ENCODE results near the gene CXorf38.

The CXorf38 gene, protein sequence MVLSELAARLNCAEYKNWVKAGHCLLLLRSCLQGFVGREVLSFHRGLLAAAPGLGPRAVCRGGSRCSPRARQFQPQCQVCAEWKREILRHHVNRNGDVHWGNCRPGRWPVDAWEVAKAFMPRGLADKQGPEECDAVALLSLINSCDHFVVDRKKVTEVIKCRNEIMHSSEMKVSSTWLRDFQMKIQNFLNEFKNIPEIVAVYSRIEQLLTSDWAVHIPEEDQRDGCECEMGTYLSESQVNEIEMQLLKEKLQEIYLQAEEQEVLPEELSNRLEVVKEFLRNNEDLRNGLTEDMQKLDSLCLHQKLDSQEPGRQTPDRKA

GRCh38 chrX:40647307-40648197 lies at the start of gene CXorf38:
Gene CXorf38 (minus strand): TSS chrX:40647561. CDS start chrX:40647520, 41 bp downstream.
- peak; percentile 85 for DNase-seq (ENCODE audit: low read depth)

GRCh38 chrX:40694802-40695201 lies 47.4 kb upstream of the CXorf38 start:
- no peak for DNase-seq (ENCODE audit: low read depth)

DNA sequence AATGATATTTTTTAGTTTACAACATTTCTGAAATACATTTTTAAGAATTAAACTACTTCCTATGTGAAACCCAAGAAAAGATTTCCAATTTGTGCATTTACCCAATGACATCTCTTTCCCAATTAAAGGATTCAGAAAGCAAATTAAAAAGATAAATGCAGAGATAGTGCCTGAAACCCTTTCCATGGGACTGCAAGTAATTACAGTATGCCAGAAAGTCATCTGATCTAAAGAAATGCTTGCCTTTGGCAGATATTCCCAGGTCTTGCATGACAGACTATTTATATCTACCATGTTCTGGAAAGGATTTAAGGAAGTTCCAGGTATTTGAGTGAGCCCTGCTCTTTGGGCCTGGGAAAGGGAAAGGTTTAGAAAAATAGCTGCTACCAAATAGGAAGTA lies 41.6 kb upstream of the CXorf38 start:
- DNase-seq (ENCODE audit: low read depth), result no peak

- no peak for DNase-seq (ENCODE audit: low read depth)
Measured at GRCh38 chrX:40687169-40687568, 39.8 kb upstream of the CXorf38 start.

DNA sequence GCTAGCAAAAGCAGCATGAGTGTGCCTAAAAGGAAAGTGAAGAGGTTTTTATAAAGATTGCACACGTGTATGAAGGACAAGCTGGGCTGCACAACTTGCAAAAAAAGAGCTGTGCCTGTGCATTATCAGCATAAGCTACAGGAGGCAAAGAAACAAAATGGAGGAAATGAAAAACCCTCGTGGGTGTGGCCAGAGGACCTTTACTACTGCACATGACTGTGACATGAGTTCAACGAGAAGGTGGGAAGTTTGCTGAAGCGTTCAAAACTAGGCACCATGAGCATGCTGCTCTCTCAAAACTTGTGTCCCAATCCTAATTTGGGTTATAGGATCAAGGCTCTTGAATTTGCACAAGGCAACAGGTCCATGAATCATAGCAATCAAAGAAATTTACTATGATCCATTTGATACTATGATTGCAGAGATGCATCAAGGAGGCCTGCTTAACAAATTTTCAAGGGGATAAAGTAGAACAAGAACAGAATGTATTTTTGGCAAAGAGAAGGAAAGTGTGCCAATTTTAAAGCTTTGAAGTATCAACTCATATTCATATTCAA lies 38.1 kb upstream of the CXorf38 start:
- no peak for DNase-seq (ENCODE audit: low read depth)

- no peak for DNase-seq (ENCODE audit: low read depth)
Measured at GRCh38 chrX:40684092-40684491, 36.7 kb upstream of the CXorf38 start.

- DNase-seq (ENCODE audit: low read depth), result no peak
Measured at GRCh38 chrX:40683245-40683644, 35.9 kb upstream of the CXorf38 start.

DNA sequence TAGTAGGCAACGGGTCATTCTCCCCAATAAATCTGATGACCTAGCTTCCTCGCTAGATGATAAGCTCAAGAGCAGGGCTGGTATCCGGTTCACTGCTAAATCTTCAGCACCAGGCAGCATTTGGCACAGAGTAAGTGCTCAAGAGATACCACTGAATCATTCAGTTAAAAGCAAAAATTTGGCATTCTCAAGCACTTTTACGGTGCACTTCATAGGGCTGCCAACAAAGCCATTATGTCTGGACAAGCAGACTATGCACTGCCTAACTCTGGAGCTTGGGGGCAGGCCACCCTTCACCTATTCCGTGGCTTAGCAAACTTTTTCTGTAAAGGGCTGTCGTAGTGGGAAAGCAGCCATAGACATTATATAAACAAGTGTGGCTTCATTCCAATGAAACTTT lies 23.8 kb upstream of the CXorf38 start:
- DNase-seq (ENCODE audit: low read depth), result no peak

DNA sequence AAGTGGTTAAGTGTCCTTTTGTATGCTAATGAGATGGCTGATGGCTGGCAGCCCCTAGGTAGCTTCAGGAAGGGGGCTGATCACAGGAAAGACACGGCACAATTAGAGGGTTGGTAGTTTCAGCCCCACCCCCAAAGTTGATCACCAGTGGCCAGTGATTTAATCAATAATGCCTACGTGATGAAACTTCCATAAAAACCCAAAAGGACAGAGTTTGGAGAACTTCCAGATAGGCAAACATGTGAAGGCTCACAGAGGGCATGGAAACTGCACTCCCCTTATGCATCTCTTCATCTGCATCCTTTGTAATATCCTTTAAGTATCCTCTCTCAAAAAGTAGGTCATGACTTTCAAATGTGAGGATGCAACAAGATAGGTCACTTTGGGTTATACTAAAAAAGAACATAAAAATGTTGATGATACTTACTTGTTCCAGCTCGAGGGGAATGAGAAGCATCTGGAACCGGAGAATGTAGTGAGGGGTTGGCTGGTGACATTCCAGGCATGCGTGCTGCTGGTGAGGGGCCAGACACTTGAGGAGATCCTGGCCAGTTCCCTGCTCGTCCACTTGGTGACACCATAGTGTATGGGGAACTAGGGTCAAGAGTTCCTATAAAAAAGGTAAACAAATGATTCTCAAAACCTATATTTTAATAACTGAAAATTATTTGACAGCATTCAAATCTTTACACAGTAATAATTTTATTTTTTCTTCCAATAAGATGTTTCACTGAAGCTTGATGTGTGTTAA lies 16.7 kb upstream of the CXorf38 start:
- no peak for DNase-seq (ENCODE audit: low read depth)

GRCh38 chrX:40663078-40663740 lies 15.8 kb upstream of the CXorf38 start:
- DNase-seq (ENCODE audit: low read depth), result no peak

GRCh38 chrX:40661489-40661888 lies 14.1 kb upstream of the CXorf38 start:
- no peak for DNase-seq (ENCODE audit: low read depth)

GRCh38 chrX:40660381-40660780 lies 13.0 kb upstream of the CXorf38 start:
- no peak for DNase-seq (ENCODE audit: low read depth)

- no peak for DNase-seq (ENCODE audit: low read depth)
Measured at GRCh38 chrX:40653535-40653934, 6.2 kb upstream of the CXorf38 start.

GRCh38 chrX:40652664-40653063 lies 5.3 kb upstream of the CXorf38 start:
- DNase-seq (ENCODE audit: low read depth), result no peak

- peak; percentile 55 for DNase-seq (ENCODE audit: low read depth)
Measured at GRCh38 chrX:40651620-40652223, 4.4 kb upstream of the CXorf38 start.

DNA sequence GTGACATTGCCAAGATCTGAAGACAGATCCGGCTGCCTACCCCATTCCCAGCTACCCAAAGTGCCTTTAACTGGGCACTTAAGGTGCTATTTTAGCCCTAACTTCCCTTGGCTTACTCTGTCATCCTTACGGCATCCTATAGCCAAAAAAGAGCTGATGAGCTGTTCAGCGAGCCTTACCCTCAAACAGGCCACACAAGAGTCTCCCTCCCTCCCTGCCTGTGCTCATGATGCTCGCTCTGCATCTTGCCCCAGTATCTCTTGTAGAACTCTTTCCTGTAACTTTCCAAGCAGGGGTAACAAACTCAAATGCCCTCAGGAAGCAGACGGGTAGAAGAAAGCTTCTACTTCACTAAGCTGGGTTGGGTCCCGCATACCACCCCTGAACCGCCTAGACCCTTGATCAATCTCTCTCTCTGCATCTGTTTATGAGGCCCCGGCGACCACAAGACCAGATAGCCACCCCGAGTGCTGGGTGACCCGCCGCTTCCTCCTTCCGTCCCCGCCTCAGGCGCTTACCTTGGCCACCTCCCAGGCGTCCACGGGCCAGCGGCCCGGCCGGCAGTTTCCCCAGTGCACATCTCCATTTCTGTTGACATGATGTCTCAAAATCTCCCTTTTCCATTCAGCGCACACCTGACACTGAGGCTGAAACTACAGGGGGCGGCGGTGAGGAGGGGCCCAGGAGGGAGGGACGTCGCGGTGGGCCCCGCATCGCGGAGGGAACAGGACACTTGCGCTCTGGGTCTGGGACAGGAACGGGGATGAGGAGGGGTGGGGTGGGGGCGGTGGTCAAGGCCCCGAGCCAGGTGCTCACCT lies 663 bp downstream of the CXorf38 start:
- no peak for DNase-seq (ENCODE audit: low read depth)

- DNase-seq (ENCODE audit: low read depth), result peak; percentile 47
Measured at GRCh38 chrX:40644821-40645358, 2.5 kb downstream of the CXorf38 start.

DNA sequence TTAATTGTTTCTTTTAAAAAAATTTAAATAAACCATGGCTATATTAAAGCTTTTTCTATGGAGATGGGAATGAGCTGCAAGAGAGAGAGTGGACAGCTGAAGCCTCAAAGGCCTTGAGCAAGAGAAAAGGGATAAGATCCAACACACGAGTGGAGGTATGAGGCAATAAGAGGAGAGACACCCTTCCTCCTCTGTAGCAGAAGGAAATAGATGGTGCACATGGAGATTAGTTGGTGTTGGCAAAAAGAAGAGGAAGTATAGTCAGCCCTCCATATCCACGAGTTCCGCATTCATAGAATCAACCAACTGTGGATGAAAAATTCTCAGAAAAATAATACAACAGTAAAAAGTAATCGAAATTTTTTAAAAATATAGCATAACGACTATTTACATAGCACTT lies 3.2 kb downstream of the CXorf38 start:
- DNase-seq (ENCODE audit: low read depth), result peak; percentile 36

- no peak for DNase-seq (ENCODE audit: low read depth)
Measured at GRCh38 chrX:40637687-40638086, 9.7 kb downstream of the CXorf38 start.

GRCh38 chrX:40632199-40632598 lies 15.2 kb downstream of the CXorf38 start:
- DNase-seq (ENCODE audit: low read depth), result no peak

Data from fibroblast of the conjunctiva (primary cell).